ENCODE results near the gene ENOPH1. TPM values are rescaled to one million over a fixed set of nuclear protein-coding genes. Genes with fewer than 3 reads are reported as not detected.
"Not testable (repeated sequence)": the region's sequence is repeated elsewhere in the genome, so short reads cannot be mapped to it uniquely, and the experiment has no call there.

Gene ENOPH1
- polyA plus RNA-seq (2011; rRNA removed): 6.2 and 8.6 TPM in 2 replicates
- 3.5 and 4.2 TPM in 2 replicates for polyA minus RNA-seq (2011; rRNA and poly(A)+ RNA removed)

DNA sequence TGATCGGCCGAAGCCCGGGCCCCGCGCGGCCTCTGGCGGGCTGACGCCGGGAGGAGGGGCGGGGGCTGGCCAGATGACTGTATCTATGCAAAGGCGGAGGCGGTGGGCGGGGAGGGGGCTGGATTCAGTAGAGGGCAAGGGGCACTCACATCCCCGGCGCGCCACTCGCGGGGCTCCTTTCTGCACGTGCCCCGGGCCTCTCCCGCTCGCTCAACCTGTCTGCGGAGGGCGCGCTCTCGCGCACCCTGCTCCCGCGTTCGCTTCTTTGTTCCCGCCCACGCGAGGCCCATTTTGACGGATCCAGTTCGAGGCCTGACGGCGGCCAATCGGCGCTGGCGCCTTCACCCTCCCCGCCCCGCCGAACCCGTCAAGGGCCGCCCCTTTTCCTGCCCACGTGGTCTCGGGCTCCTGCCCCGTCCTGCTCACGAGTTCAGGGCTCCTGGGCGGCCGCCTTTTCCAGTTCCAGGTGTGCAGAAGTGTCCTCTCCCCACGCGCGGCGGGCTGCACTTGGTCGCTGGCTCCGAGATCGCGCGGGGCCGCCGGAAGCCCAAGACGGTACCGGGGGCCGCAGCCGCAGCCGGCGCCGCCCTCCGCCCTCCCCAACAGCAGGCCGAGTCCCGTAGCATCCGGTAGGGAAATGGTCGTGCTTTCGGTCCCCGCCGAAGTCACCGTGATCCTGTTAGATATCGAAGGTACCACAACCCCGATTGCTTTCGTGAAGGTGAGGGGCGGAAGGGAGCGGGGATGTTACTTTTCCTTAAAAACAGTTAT is at the start of gene ENOPH1, which contains the start of gene HNRNPDL:
Gene ENOPH1, plus strand, starts transcription at position 398 of the 771 bp plus-strand sequence. Its CDS starts 240 bp downstream, at position 638.
Gene HNRNPDL, minus strand, starts transcription at position 270 of the 771 bp plus-strand sequence. CDS start 772 bp downstream, outside the sequence.
- ChIA-PET POLR2A (interaction anchor here (1.1 kb wide), 1 partner anchor 76 kb away, joined by 3 read pairs; no protein-coding TSS in a partner anchor), CTCF (interaction anchor here (1.8 to 2.2 kb wide), 2 partner anchors 10 to 70 kb away, joined by 7 to 14 read pairs; no protein-coding TSS in a partner anchor)
- TF ChIP-seq, protein P1, sequence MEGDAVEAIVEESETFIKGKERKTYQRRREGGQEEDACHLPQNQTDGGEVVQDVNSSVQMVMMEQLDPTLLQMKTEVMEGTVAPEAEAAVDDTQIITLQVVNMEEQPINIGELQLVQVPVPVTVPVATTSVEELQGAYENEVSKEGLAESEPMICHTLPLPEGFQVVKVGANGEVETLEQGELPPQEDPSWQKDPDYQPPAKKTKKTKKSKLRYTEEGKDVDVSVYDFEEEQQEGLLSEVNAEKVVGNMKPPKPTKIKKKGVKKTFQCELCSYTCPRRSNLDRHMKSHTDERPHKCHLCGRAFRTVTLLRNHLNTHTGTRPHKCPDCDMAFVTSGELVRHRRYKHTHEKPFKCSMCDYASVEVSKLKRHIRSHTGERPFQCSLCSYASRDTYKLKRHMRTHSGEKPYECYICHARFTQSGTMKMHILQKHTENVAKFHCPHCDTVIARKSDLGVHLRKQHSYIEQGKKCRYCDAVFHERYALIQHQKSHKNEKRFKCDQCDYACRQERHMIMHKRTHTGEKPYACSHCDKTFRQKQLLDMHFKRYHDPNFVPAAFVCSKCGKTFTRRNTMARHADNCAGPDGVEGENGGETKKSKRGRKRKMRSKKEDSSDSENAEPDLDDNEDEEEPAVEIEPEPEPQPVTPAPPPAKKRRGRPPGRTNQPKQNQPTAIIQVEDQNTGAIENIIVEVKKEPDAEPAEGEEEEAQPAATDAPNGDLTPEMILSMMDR (IDR thresholded peaks at IDR 0.05; ENCODE audit: insufficient read depth, low read depth, low read length): no peak
- DNase-seq (ENCODE audit: low read depth): peak; percentile 66
- Histone ChIP-seq H3K4me3 (ENCODE audit: low read depth, low read length) (peak within 1 kb of the TSS; percentile 99), H3K36me3 (ENCODE audit: control insufficient read depth, insufficient read depth, low read length) (peaks cover 8% of the 10 kb centered on the region), H3K27me3 (ENCODE audit: control insufficient read depth, insufficient read depth, low read length) (no peaks in the 10 kb centered on the region)

DNA sequence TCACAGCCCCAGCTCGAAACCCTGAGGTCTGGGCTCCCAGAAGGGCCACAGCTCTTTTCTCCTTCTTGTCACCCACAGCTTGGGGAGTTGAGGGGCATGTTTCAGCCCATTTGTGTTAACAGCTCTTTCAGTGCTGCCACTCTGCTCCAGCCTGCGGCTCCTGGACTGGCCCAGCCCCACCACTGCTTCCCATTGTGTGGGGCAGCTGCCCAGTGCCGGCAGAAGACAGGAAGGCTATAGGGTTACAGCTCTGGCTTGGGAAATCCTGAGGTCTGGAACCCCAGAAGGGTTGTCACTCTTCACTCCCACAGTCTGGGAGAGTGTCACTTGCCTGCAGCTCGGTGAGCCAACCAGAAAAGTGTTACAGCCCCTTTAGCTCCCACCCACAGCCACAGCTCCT is 49.6 kb upstream of the ENOPH1 start:
- ChIA-PET POLR2A (no interaction called here), CTCF (interaction anchor here (0.8 to 2.0 kb wide), 3 partner anchors 17 to 48 kb away, joined by 3 to 5 read pairs (median 4); no protein-coding TSS in a partner anchor)
- no peaks in the 10 kb centered on the region for H3K27me3 ChIP-seq (ENCODE audit: control insufficient read depth, insufficient read depth, low read length)
- TF ChIP-seq, protein P1 (IDR thresholded peaks at IDR 0.05; ENCODE audit: insufficient read depth, low read depth, low read length): no peak
- DNase-seq (ENCODE audit: low read depth): no peak
- H3K36me3 ChIP-seq (ENCODE audit: control insufficient read depth, insufficient read depth, low read length): no peaks in the 10 kb centered on the region
- no peak overlapping the region for H3K4me3 ChIP-seq (ENCODE audit: low read depth, low read length)

DNA sequence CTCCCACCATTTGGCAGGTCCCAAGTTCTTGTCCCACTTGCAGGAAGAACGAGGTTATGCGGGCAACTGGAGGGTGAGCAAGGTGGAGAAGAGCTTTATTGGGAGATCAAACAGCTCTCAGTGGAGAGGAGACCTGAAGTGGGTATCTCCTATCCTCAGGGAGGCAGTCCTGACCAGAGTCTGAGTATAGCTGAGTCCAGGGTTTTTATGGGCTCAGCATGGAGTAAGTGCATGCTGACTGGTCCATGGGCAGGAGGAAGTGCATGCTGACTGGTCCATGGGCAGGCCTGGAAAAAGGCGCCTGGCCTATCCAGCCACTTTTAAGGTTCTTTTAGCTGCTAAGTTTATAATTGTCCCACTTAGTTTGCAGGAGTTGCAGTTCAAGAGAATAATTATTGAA is 49.2 kb upstream of the ENOPH1 start:
- Histone ChIP-seq H3K36me3 (ENCODE audit: control insufficient read depth, insufficient read depth, low read length) (no peaks in the 10 kb centered on the region), H3K4me3 (ENCODE audit: low read depth, low read length) (no peak overlapping the region), H3K27me3 (ENCODE audit: control insufficient read depth, insufficient read depth, low read length) (no peaks in the 10 kb centered on the region)
- CTCF ChIA-PET: interaction anchor here (0.9 to 2.0 kb wide), 2 partner anchors 17 to 20 kb away, joined by 3 to 5 read pairs; no protein-coding TSS in a partner anchor
- POLR2A ChIA-PET: no interaction called here
- TF ChIP-seq, protein P1 (IDR thresholded peaks at IDR 0.05; ENCODE audit: insufficient read depth, low read depth, low read length): no peak
- DNase-seq (ENCODE audit: low read depth): no peak

DNA sequence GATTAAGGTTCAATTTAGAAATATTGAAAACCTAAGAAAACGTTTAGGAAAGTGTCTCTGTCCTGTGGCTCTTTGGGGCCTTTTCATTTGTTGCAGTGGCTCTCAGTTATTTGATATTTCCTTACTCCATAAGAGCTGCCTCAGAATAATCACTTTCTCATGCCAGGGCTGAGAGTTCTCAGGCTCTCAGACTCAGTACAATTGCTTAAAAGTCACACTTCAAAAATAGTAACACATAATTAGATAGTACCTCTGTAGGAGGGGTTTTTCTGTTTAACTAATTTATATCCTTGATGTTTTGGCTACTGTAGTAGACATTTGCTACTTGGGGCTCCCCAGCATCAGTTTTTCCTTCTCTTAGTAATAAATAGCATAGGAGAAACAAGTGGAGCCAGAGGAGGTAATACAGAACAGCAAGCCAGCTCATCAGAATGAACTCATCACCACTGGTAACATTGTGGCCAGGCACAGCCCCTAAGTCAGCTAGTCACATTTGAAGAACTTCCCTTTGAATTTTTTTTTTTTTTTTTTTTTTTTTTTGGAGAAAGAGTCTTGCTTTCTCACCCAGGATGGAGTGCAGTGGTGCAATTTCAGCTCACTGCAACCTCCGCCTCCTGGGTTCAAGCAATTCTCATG is 48.6 kb upstream of the ENOPH1 start:
- Histone ChIP-seq H3K27me3 (ENCODE audit: control insufficient read depth, insufficient read depth, low read length) (no peaks in the 10 kb centered on the region), H3K4me3 (ENCODE audit: low read depth, low read length) (no peak overlapping the region), H3K36me3 (ENCODE audit: control insufficient read depth, insufficient read depth, low read length) (no peaks in the 10 kb centered on the region)
- TF ChIP-seq, protein P1 (IDR thresholded peaks at IDR 0.05; ENCODE audit: insufficient read depth, low read depth, low read length): no peak
- no peak for DNase-seq (ENCODE audit: low read depth)
- POLR2A ChIA-PET: interaction anchor here (0.6 kb wide), 2 partner anchors 21 to 134 kb away, joined by 3 to 10 read pairs; no protein-coding TSS in a partner anchor
- CTCF ChIA-PET: interaction anchor here (2.0 kb wide), 1 partner anchor 20 kb away, joined by 5 read pairs; no protein-coding TSS in a partner anchor

DNA sequence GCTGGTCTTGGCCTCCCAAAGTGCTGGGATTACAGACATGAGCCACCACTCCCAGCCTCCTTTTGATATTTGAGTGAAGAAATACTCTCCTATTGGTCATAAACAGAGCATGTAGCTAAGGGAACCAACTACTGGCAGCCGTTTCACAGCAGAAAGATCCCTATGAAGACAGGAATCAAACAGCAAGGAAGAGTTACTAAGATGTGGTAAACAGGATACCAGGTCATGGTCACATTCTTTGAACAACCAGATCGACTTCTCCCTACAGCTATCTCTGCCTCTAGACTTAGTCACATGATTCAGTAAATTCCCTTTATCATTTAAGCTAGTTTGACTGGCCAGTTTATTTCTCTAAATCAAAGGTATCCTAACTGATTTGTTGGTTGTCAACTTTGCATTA is 47.6 kb upstream of the ENOPH1 start:
- H3K36me3 ChIP-seq (ENCODE audit: control insufficient read depth, insufficient read depth, low read length): no peaks in the 10 kb centered on the region
- TF ChIP-seq, protein P1 (IDR thresholded peaks at IDR 0.05; ENCODE audit: insufficient read depth, low read depth, low read length): no peak
- CTCF ChIA-PET: interaction anchor here (0.5 to 1.1 kb wide), 2 partner anchors 22 to 46 kb away, joined by 3 to 4 read pairs; no protein-coding TSS in a partner anchor
- POLR2A ChIA-PET: no interaction called here
- H3K4me3 ChIP-seq (ENCODE audit: low read depth, low read length): no peak overlapping the region
- H3K27me3 ChIP-seq (ENCODE audit: control insufficient read depth, insufficient read depth, low read length): no peaks in the 10 kb centered on the region
- DNase-seq (ENCODE audit: low read depth): no peak

DNA sequence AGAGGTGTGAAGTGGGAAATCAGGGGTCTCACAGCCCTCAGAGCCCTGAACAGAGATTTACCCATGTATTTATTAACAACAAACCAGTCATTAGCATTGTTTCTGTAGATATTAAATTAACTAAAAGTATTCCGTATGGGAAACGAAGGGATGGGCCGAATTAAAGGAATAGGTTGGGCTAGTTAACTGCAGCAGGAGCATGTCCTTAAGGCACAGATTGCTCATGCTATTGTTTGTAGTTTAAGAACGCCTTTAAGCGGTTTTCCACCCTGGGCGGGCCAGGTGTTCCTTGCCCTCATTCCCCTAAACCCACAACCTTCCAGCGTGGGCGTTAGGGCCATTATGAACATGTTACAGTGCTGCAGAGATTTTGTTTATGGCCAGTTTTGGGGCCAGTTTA is 44.1 kb upstream of the ENOPH1 start:
- CTCF ChIA-PET; POLR2A ChIA-PET; H3K27me3 ChIP-seq (ENCODE audit: control insufficient read depth, insufficient read depth, low read length); H3K4me3 ChIP-seq (ENCODE audit: low read depth, low read length); DNase-seq (ENCODE audit: low read depth); H3K36me3 ChIP-seq (ENCODE audit: control insufficient read depth, insufficient read depth, low read length): not testable (repeated sequence)
